Placental epithelial cell (primary cell): ENCODE measurements around the gene RFC4. TPM values are rescaled to one million over a fixed set of nuclear protein-coding genes. Genes with fewer than 3 reads are reported as not detected.

Experiments used
- small RNA-seq: library from RNA; depleted of rRNA; stranded (forward); fragments of <200 nt; gene quantifications from one replicate; pipeline ENCODE3, GENCODE V24; 2012
- total RNA-seq: library from RNA; depleted of rRNA; stranded (reverse); fragments of >200 nt; gene quantifications from 2 replicates; pipeline ENCODE4 v1.2.3, GENCODE V29; 2012

Gene RFC4
- 15.7 and 17.0 TPM in 2 replicates for total RNA-seq

GRCh38 chr3:186806089-186807055, at the start of gene RFC4:
Gene RFC4, minus strand, starts transcription at chr3:186806482. Its CDS starts 1,769 bp downstream, at chr3:186804713.

GRCh38 chr3:186842426-186843038, 36.2 kb upstream of the RFC4 start, which contains the start of gene ADIPOQ:
Gene ADIPOQ, plus strand, starts transcription at chr3:186842710. Its CDS starts 10,349 bp downstream, at chr3:186853059.

GRCh38 chr3:186783058-186783730, 23.1 kb downstream of the RFC4 start, which contains the start of gene EIF4A2:
Gene EIF4A2, plus strand, starts transcription at chr3:186783577. Its CDS starts 34 bp downstream, at chr3:186783611.

Small RNA genes within 50 kb of the gene (small RNA-seq; reads per million reads assigned to genes)
- gene RF00092 (not detected), gene RNU6-1105P (not detected), gene SNORA4 (not detected), gene SNORA63 (not detected), gene SNORA81 (not detected), gene SNORD2 (not detected)

Other genes starting within 250 kb of the RFC4 start
- 12.2 and 16.4 TPM in 2 replicates for gene TBCCD1, start 239.1 kb downstream of the RFC4 start, total RNA-seq
- gene DNAJB11, start 235.8 kb downstream of the RFC4 start, total RNA-seq = 21.2 and 54.3 TPM in 2 replicates
- gene AHSG, start 193.4 kb downstream of the RFC4 start, total RNA-seq = not detected in 2 replicates
- gene FETUB, start 166.1 kb downstream of the RFC4 start, total RNA-seq = 0.22 TPM in 1 of 2 replicates, not detected in the other
- gene HRG, start 140.5 kb downstream of the RFC4 start, total RNA-seq = not detected in 2 replicates
- gene KNG1, start 89.1 kb downstream of the RFC4 start, total RNA-seq = not detected in 2 replicates
- gene EIF4A2, start 22.9 kb downstream of the RFC4 start, total RNA-seq = 463 and 688 TPM in 2 replicates
- not detected in 2 replicates for gene ADIPOQ, start 36.2 kb upstream of the RFC4 start, total RNA-seq
- gene ST6GAL1, start 124.0 kb upstream of the RFC4 start, total RNA-seq = 0.33 and 1.6 TPM in 2 replicates